ENCODE data around the gene ASTN2. TPM values are rescaled to one million over a fixed set of nuclear protein-coding genes. Genes with fewer than 3 reads are reported as not detected.

The ASTN2 gene
- total and polyA plus RNA-seq, 10 of the 15 experiments (the other 5 are each of a cell fraction or from before 2014, with no cell fraction given) = 1.4 to 15.7 (median 7.0) TPM

DNA sequence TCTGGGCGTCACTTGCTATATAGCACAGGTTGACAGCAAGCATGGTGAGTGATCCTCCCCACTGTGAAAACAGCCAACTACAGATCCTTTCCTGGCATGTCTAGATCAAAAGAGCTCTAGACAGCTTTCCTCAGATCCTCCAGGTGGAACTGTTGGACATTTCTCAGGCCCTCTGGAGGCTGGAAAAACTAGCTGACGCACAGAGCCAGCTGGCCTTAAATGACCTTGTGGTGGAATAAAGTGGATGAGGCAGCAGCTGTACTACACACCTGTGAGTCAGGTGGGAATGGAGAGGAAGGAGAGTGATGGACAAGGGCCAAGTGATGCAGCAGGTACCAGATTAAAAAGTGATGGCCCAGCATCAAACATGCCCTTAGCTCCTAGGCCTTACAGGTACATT lies 555.1 kb downstream of the ASTN2 start:
- H3K4me3 ChIP-seq = no peak overlapping the region
- in situ Hi-C loops (cut with MboI) (loop anchor here (5.0 kb wide), 1 partner anchor 122 kb away; no protein-coding TSS in a partner anchor), intact Hi-C loops (cut with micrococcal nuclease; ENCODE audit: unreplicated experiment) (loop anchor here (1.0 kb wide), 1 partner anchor 122 kb away; no protein-coding TSS in a partner anchor)
- no peak overlapping the region for H2AFZ ChIP-seq (ENCODE audit: control insufficient read depth, low read depth, low read length)
- H3K27me3 ChIP-seq (replicated peaks in 1 of 2; ENCODE audit: control insufficient read depth in 2 of 2, insufficient read depth in 2 of 2, low read length in 1 of 2) = no peaks in the 10 kb centered on the region
- DNase-seq (ENCODE audit: low read depth, low spot score) (no peak), FAIRE-seq (no peak), ATAC-seq (no peak)
- ChIA-PET RAD21 (ENCODE audit: unreplicated experiment) (interaction anchor here (1.1 to 6.0 kb wide), 2 partner anchors 121 to 125 kb away, joined by 6 to 60 read pairs; no protein-coding TSS in a partner anchor), POLR2A (no interaction called here), CTCF (interaction anchor here (0.6 to 6.8 kb wide), 21 partner anchors 8 to 551 kb away, joined by 3 to 173 read pairs (median 7); no protein-coding TSS in a partner anchor), SMC1A (ENCODE audit: uncharacterized antibody, unreplicated experiment) (interaction anchor here (0.7 to 5.3 kb wide), 10 partner anchors 8 to 127 kb away, joined by 3 to 78 read pairs (median 4); no protein-coding TSS in a partner anchor)
- H3K79me2 ChIP-seq (ENCODE audit: control insufficient read depth, insufficient read depth, low read length) = no peaks in the 10 kb centered on the region
- no peaks in the 10 kb centered on the region for H3K9me3 ChIP-seq (replicated peaks; ENCODE audit: control insufficient read depth, insufficient read depth, low read length)
- no peak overlapping the region for H3K9ac ChIP-seq (ENCODE audit: control insufficient read depth, insufficient read depth, low read length)
- no peak overlapping the region for H3K4me2 ChIP-seq (ENCODE audit: control insufficient read depth, insufficient read depth)
- H3K4me1 ChIP-seq (ENCODE audit: control insufficient read depth, insufficient read depth, low read length) = no peaks in the 10 kb centered on the region
- no peak overlapping the region for H3K27ac ChIP-seq (ENCODE audit: control insufficient read depth, insufficient read depth)
- BruUV-seq (replicated peaks) = no TSS peak
- TF ChIP-seq SREBF2 (IDR thresholded peaks at IDR 0.05; ENCODE audit: low read length) = no peak
- H3K36me3 ChIP-seq (ENCODE audit: control insufficient read depth in 2 of 2, insufficient read depth in 2 of 2, low read length in 1 of 2) = no peaks in the 10 kb centered on the region
- WGBS (ENCODE audit: insufficient coverage, insufficient replicate concordance, low lambda C conversion rate, missing lambda C conversion rate) = 48% methylated on average over 2 of the region's 2 CpGs
- no peaks in the 10 kb centered on the region for H4K20me1 ChIP-seq (ENCODE audit: control insufficient read depth, insufficient read depth)

- Histone ChIP-seq H3K27ac (ENCODE audit: control insufficient read depth, insufficient read depth) (no peak overlapping the region), H2AFZ (ENCODE audit: control insufficient read depth, low read depth, low read length) (no peak overlapping the region), H3K36me3 (ENCODE audit: control insufficient read depth in 2 of 2, insufficient read depth in 2 of 2, low read length in 1 of 2) (no peaks in the 10 kb centered on the region), H3K4me2 (ENCODE audit: control insufficient read depth, insufficient read depth) (no peak overlapping the region), H3K79me2 (ENCODE audit: control insufficient read depth, insufficient read depth, low read length) (no peaks in the 10 kb centered on the region), H3K27me3 (replicated peaks in 1 of 2; ENCODE audit: control insufficient read depth in 2 of 2, insufficient read depth in 2 of 2, low read length in 1 of 2) (no peaks in the 10 kb centered on the region; a peak in 1 of 4 replicates), H3K9ac (ENCODE audit: control insufficient read depth, insufficient read depth, low read length) (no peak overlapping the region), H3K4me1 (ENCODE audit: control insufficient read depth, insufficient read depth, low read length) (no peaks in the 10 kb centered on the region), H3K4me3 (no peak overlapping the region), H3K9me3 (replicated peaks; ENCODE audit: control insufficient read depth, insufficient read depth, low read length) (no peaks in the 10 kb centered on the region), H4K20me1 (ENCODE audit: control insufficient read depth, insufficient read depth) (no peaks in the 10 kb centered on the region)
- ATAC-seq (no peak), FAIRE-seq (no peak), DNase-seq (ENCODE audit: low read depth, low spot score) (no peak)
- CTCF ChIA-PET = interaction anchor here (0.9 to 6.8 kb wide), 5 partner anchors 9 to 122 kb away, joined by 3 to 173 read pairs (median 4); no protein-coding TSS in a partner anchor
- 22% methylated on average over 2 of the region's 2 CpGs for WGBS (ENCODE audit: insufficient coverage, insufficient replicate concordance, low lambda C conversion rate, missing lambda C conversion rate)
- RAD21 ChIA-PET (ENCODE audit: unreplicated experiment) = interaction anchor here (0.9 to 6.0 kb wide), 2 partner anchors 70 to 122 kb away, joined by 3 to 60 read pairs; no protein-coding TSS in a partner anchor
- intact Hi-C loops (cut with micrococcal nuclease; ENCODE audit: unreplicated experiment) (no loop called here), in situ Hi-C loops (cut with MboI) (loop anchor here (5.0 kb wide), 1 partner anchor 120 kb away; no protein-coding TSS in a partner anchor)
- POLR2A ChIA-PET = no interaction called here
- SMC1A ChIA-PET (ENCODE audit: uncharacterized antibody, unreplicated experiment) = no interaction called here
- BruUV-seq (replicated peaks) = no TSS peak
- TF ChIP-seq CUX1 (IDR thresholded peaks at IDR 0.05; ENCODE audit: insufficient replicate concordance, low read depth, low read length) (no peak), NBN (IDR thresholded peaks at IDR 0.05) (no peak), ATF2 (IDR thresholded peaks at IDR 0.05; ENCODE audit: low read length) (no peak), RELA (IDR thresholded peaks at IDR 0.05; ENCODE audit: borderline replicate concordance, partially characterized antibody) (no peak), ZNF384 (IDR thresholded peaks at IDR 0.05; ENCODE audit: borderline replicate concordance, low read depth, low read length) (no peak), RUNX3 (IDR thresholded peaks at IDR 0.05; ENCODE audit: low read length) (no peak), ATF7 (IDR thresholded peaks at IDR 0.05; ENCODE audit: low read depth) (no peak), YBX1 (IDR thresholded peaks at IDR 0.05) (no peak)
- TF ChIP-seq, protein P1, sequence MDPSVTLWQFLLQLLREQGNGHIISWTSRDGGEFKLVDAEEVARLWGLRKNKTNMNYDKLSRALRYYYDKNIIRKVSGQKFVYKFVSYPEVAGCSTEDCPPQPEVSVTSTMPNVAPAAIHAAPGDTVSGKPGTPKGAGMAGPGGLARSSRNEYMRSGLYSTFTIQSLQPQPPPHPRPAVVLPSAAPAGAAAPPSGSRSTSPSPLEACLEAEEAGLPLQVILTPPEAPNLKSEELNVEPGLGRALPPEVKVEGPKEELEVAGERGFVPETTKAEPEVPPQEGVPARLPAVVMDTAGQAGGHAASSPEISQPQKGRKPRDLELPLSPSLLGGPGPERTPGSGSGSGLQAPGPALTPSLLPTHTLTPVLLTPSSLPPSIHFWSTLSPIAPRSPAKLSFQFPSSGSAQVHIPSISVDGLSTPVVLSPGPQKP (IDR thresholded peaks at IDR 0.05; ENCODE audit: low read depth, low read length) = no peak
These were observed 557.5 kb downstream of the ASTN2 start for GRCh38 chr9:116857321-116857720.
